Gastrocnemius medialis (tissue), 4 donors: ENCODE results near the gene SEMA3D.

Experiments
- CTCF ChIP-seq, 5 experiments: fragments of 450-650 bp in 3 of 5; fragments of 200-600 bp in 2 of 5; sonication (generic) in 2 of 5; IDR thresholded peaks in 4 of 5; conservative IDR thresholded peaks in 1 of 5; 1 replicate in 4 of 5; 2 replicates in 1 of 5; pipeline ENCODE4 v1.5.1; 2016 to 2019; ENCODE audit warnings: antibody characterized with exemption in 5 of 5, mild to moderate bottlenecking in 3 of 5, moderate library complexity in 3 of 5
- POLR2A ChIP-seq, 2 donors: fragments of 450-650 bp; IDR thresholded peaks; one replicate each; pipeline ENCODE4 v1.6.1; 2017; ENCODE audit warnings: antibody characterized with exemption in 2 of 2, mild to moderate bottlenecking in 2 of 2, moderate library complexity in 2 of 2

- no peak for TF ChIP-seq CTCF (IDR thresholded peaks at IDR 0.05 in 4 of 5, conservative IDR thresholded peaks at IDR 0.05 in 1 of 5)
- TF ChIP-seq POLR2A (IDR thresholded peaks at IDR 0.05) = no peak
Observed at GRCh38 chr7:85001495-85002345, 185.1 kb downstream of the SEMA3D start.
